Transverse colon (tissue), 4 donors: ENCODE measurements around the gene CMC2. TPM values are rescaled to one million over a fixed set of nuclear protein-coding genes. Genes with fewer than 3 reads are reported as not detected.

ENCODE experiments used
- DNase-seq: peaks from one replicate; pipeline ENCODE4 v3.0.0-alpha.2; 2019
- H3K27ac ChIP-seq, 4 donors: fragments of 200-600 bp; sonication (generic); 2 replicates each; pipeline ENCODE4 v1.5.1; 2016 to 2018; ENCODE audit warnings: inconsistent platforms in 4 of 4
- H3K27me3 ChIP-seq: fragments of 200-600 bp; sonication (generic); 2 replicates; pipeline ENCODE4 v1.5.1; 2017; ENCODE audit warnings: inconsistent platforms
- H3K36me3 ChIP-seq, 4 donors: fragments of 200-600 bp; sonication (generic); 2 replicates each; pipeline ENCODE4 v1.5.1; 2017 to 2019; ENCODE audit warnings: inconsistent platforms in 4 of 4
- H3K4me1 ChIP-seq, 4 donors: fragments of 200-600 bp; sonication (generic); 2 replicates each; pipeline ENCODE4 v1.5.1; 2017 to 2020; ENCODE audit warnings: inconsistent platforms in 4 of 4
- H3K4me3 ChIP-seq, 4 donors: fragments of 200-600 bp; sonication (generic); 1 replicate in 1 of 4; 2 replicates in 3 of 4; pipeline versions ENCODE4 v1.5.1 to v1.6.1; 2017 to 2019; ENCODE audit warnings: inconsistent platforms in 4 of 4
- H3K9me3 ChIP-seq, 2 donors: fragments of 200-600 bp; sonication (generic); 2 replicates each; pipeline ENCODE4 v1.5.1; 2017 to 2019; ENCODE audit warnings: inconsistent platforms in 2 of 2
- CTCF ChIP-seq, 5 experiments: fragments of 200-600 bp in 3 of 5; fragments of 450-650 bp in 2 of 5; sonication (generic) in 3 of 5; IDR thresholded peaks; 1 replicate in 2 of 5; 2 replicates in 3 of 5; pipeline ENCODE4 v1.5.1; 2016 to 2017; ENCODE audit warnings: antibody characterized with exemption in 5 of 5, inconsistent platforms in 3 of 5, mild to moderate bottlenecking in 2 of 5, moderate library complexity in 1 of 5
- EP300 ChIP-seq: sonication (generic); formaldehyde crosslinking; IDR thresholded peaks from one replicate; pipeline ENCODE4 v1.6.1; 2017; ENCODE audit warnings: antibody characterized with exemption, low read depth
- POLR2A ChIP-seq: fragments of 450-650 bp; IDR thresholded peaks from one replicate; pipeline ENCODE4 v1.6.1; 2016; ENCODE audit warnings: antibody characterized with exemption, mild to moderate bottlenecking, moderate library complexity
- POLR2AphosphoS5 ChIP-seq, 3 donors: sonication (generic); formaldehyde crosslinking; IDR thresholded peaks; one replicate each; pipeline ENCODE4 v1.6.1; 2016; ENCODE audit warnings: antibody characterized with exemption in 3 of 3
- WGBS, 2 donors: methylation state at CpG; one replicate each; pipeline ENCODE4 v1.1.5; 2018; ENCODE audit warnings: low coverage in 1 of 2; 5-methylcytosine and 5-hydroxymethylcytosine counted together
- in situ Hi-C, 4 donors: fragments of 200-750 bp; cut with MboI; loops; one replicate each; pipeline versions ENCODE4 v1.15.0 to v1.15.1; 2017; ENCODE audit warnings: low sequenced_read_pairs in 3 of 4, low pct_ligation_motif_present in 1 of 4, low pct_unique_long_range_greater_than_20kb in 1 of 4
- intact Hi-C: fragments of 100-400 bp; cut with DNase I; formaldehyde crosslinking; loops from one replicate; pipeline ENCODE4 v1.15.1; 2023; ENCODE audit warnings: low total_unique reads
- total RNA-seq, 4 donors: library from RNA; depleted of rRNA; stranded (reverse); fragments of >200 nt; gene quantifications; one replicate each; pipeline ENCODE4 v1.1.0, GENCODE V29; 2016

The CMC2 gene
- total RNA-seq, 4 donors from 2014 or later, result 2.8 to 42.9 (median 29.8) TPM

DNA sequence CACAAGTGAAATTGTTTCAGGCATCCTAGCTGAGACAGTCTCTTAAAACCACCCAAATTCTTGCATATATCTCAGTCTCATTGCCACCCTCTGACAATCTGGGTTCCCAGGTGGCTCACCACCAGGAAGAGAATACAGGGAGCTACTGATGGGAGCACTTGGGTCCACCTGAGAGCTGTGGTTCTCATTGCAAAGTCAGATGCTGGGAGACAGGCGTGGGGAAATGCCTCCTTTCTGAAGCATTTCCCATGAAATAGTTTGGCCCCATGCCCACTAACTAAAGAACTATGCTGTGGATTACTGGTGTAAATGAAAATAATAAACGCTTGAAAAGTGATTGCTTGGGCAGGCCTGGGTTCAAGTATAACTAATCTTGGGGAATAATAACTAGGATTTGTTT is 70.3 kb downstream of the CMC2 start:
- no peaks in the 10 kb centered on the region for H3K9me3 ChIP-seq
- H3K27me3 ChIP-seq, result peaks cover 9% of the 10 kb centered on the region
- intact Hi-C loops, result no loop called here
- in situ Hi-C loops, result no loop called here
- no peak overlapping the region for H3K4me3 ChIP-seq
- no peak overlapping the region for H3K27ac ChIP-seq
- 33 to 86% methylated on average over 1 to 2 of the region's 2 CpGs for WGBS, 2 donors
- H3K4me1 ChIP-seq, result peaks cover 2 to 18% (median 16%) of the 10 kb centered on the region in 4 donors
- TF ChIP-seq POLR2A (no peak), POLR2AphosphoS5 (IDR thresholded peaks at IDR 0.05) (no peak), CTCF (IDR thresholded peaks at IDR 0.05) (no peak), EP300 (no peak)
- no peak for DNase-seq
- H3K36me3 ChIP-seq, result no peaks in the 10 kb centered on the region

- in situ Hi-C loops, result no loop called here
Observed at GRCh38 chr16:80935691-80936090, 71.0 kb downstream of the CMC2 start.

DNA sequence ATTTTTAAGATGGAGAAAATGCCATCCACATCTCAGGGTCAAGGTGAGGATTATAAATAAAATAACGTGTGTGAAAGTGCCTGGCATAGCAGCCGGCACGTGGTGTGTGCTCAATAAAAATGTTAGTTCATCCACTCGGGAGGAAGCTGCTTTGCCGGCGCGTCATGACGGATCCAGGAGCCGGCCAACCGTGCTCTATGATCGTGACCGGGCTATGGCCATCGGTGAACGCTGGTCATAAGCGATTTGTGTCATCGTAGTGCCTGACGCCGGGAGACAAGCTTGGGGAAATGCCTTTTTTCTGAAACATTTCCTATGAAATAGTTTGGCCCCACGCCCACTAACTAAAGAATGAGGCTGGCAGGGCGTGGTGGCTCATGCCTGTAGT is 74.0 kb downstream of the CMC2 start:
- DNase-seq, result peak; percentile 41
- in situ Hi-C loops, result no loop called here
- Histone ChIP-seq H3K4me3 (peak overlapping the region in 3 of 4 donors; percentile 21 to 46 (median 38)), H3K27me3 (peaks cover 15% of the 10 kb centered on the region), H3K27ac (peak overlapping the region; percentile 71 to 89 (median 82)), H3K36me3 (no peaks in the 10 kb centered on the region), H3K9me3 (no peaks in the 10 kb centered on the region), H3K4me1 (peaks cover 2 to 18% (median 16%) of the 10 kb centered on the region in 4 donors)
- 10 to 27% methylated on average over 4 to 20 of the region's 20 CpGs for WGBS, 2 donors
- intact Hi-C loops, result no loop called here
- peak in 2 of 3 donors; percentile 1 to 8 for TF ChIP-seq POLR2AphosphoS5 (IDR thresholded peaks at IDR 0.05)
- TF ChIP-seq EP300, result no peak
- TF ChIP-seq POLR2A, result no peak

More at GRCh38 chr16:80935691-80936090, 71.0 kb downstream of the CMC2 start:
- H3K4me1 ChIP-seq, result peaks cover 2 to 18% (median 16%) of the 10 kb centered on the region in 4 donors
- H3K36me3 ChIP-seq, result no peaks in the 10 kb centered on the region
- H3K27me3 ChIP-seq, result peaks cover 15% of the 10 kb centered on the region
- 60 to 80% methylated on average over 1 to 3 of the region's 3 CpGs for WGBS, 2 donors
- no peak for DNase-seq
- no peaks in the 10 kb centered on the region for H3K9me3 ChIP-seq
- H3K4me3 ChIP-seq, result no peak overlapping the region
- no peak overlapping the region for H3K27ac ChIP-seq
- TF ChIP-seq POLR2AphosphoS5 (IDR thresholded peaks at IDR 0.05) (no peak), POLR2A (no peak), EP300 (no peak)
- intact Hi-C loops, result no loop called here

GRCh38 chr16:80931801-80932707 is 74.6 kb downstream of the CMC2 start:
- Histone ChIP-seq H3K9me3 (no peaks in the 10 kb centered on the region), H3K27ac (peak overlapping the region; percentile 71 to 89 (median 82)), H3K4me1 (peaks cover 0 to 18% (median 16%) of the 10 kb centered on the region in 4 donors), H3K27me3 (peaks cover 15% of the 10 kb centered on the region), H3K36me3 (no peaks in the 10 kb centered on the region), H3K4me3 (peak overlapping the region; percentile 7 to 46 (median 30))
- intact Hi-C loops (no loop called here), in situ Hi-C loops (no loop called here)
- WGBS, 2 donors, result 5 to 7% methylated on average over 14 to 26 of the region's 67 CpGs
- TF ChIP-seq POLR2AphosphoS5 (IDR thresholded peaks at IDR 0.05), result peak in 1 of 3 donors; percentile 3
- no peak for TF ChIP-seq EP300
- peak; percentile 41 for DNase-seq

GRCh38 chr16:80924372-80924978 is 82.2 kb downstream of the CMC2 start:
- in situ Hi-C loops, result no loop called here
- DNase-seq, result peak; percentile 58
- Histone ChIP-seq H3K27me3 (no peaks in the 10 kb centered on the region), H3K9me3 (no peaks in the 10 kb centered on the region), H3K4me3 (no peak overlapping the region), H3K36me3 (no peaks in the 10 kb centered on the region), H3K4me1 (no peaks in the 10 kb centered on the region), H3K27ac (no peak overlapping the region)
- 16 to 17% methylated on average over 1 to 8 of the region's 8 CpGs for WGBS, 2 donors
- intact Hi-C loops, result no loop called here
- TF ChIP-seq CTCF (IDR thresholded peaks at IDR 0.05), result peak; percentile 22 to 48 (median 42)
- no peak for TF ChIP-seq POLR2A
